ENCODE results near the gene DAZAP1.

GRCh38 chr19:1382250-1382649 lies 25.1 kb upstream of the DAZAP1 start:
- TF ChIP-seq CTCF (conservative IDR thresholded peaks at IDR 0.05; ENCODE audit: low read depth, low read length) (no peak), RFX5 (IDR thresholded peaks at IDR 0.05; ENCODE audit: low read depth, low read length) (no peak), POLR2A (IDR thresholded peaks at IDR 0.05; ENCODE audit: low read depth, low read length) (no peak), RCOR1 (IDR thresholded peaks at IDR 0.05; ENCODE audit: insufficient replicate concordance, low read length) (no peak), USF2 (IDR thresholded peaks at IDR 0.05; ENCODE audit: low read depth, low read length) (no peak), CEBPB (IDR thresholded peaks at IDR 0.05; ENCODE audit: low read depth, low read length) (no peak), SMC3 (IDR thresholded peaks at IDR 0.05; ENCODE audit: low read depth, low read length) (no peak), RAD21 (IDR thresholded peaks at IDR 0.05; ENCODE audit: low read length) (no peak), NFE2L2 (IDR thresholded peaks at IDR 0.05; ENCODE audit: low read depth, low read length) (no peak)
